ENCODE measurements around the gene WIPF2.
A peak's percentile ranks its signal among the peaks of the same experiment; 100 is the strongest.
"Not testable (repeated sequence)": the region's sequence is repeated elsewhere in the genome, so short reads cannot be mapped to it uniquely, and the experiment has no call there.

The WIPF2 gene

DNA sequence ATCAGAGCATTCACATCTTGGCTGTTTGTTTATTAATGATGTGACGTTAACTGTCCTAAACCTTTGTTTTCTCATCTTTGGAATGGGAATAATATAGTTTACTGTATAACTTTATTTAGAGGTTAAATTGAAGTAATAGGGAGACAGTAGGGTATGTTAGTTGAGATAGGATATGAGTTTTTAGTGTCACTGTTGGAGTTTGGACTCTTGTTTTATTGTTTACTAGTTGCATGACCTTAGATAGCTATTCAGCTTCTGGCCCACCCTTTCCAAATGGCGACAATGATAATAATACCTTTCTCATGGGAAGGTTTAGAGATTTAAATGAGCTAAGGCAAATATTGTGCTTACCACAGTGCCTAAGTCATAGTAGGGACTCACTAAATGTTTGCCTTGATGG is 40.4 kb downstream of the WIPF2 start:
- DNase-seq, result no peak

DNA sequence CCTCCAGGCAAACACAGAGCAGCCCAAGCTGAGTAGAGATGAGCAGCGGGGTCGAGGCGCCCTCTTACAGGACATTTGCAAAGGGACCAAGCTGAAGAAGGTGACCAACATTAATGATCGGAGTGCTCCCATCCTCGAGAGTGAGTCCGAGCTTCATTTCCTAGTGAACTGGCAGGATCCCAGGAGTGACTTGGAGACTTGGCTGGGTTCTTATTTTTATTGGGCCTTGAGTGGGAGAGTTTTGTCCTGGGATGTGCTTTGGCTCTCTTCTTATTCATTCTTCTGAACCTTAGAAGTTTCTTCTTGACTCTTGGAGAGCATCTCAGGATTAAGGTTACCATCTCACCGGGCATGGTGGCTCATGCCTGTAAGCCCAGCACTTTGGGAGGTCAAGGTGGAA is 41.4 kb downstream of the WIPF2 start:
- no peak for DNase-seq

DNA sequence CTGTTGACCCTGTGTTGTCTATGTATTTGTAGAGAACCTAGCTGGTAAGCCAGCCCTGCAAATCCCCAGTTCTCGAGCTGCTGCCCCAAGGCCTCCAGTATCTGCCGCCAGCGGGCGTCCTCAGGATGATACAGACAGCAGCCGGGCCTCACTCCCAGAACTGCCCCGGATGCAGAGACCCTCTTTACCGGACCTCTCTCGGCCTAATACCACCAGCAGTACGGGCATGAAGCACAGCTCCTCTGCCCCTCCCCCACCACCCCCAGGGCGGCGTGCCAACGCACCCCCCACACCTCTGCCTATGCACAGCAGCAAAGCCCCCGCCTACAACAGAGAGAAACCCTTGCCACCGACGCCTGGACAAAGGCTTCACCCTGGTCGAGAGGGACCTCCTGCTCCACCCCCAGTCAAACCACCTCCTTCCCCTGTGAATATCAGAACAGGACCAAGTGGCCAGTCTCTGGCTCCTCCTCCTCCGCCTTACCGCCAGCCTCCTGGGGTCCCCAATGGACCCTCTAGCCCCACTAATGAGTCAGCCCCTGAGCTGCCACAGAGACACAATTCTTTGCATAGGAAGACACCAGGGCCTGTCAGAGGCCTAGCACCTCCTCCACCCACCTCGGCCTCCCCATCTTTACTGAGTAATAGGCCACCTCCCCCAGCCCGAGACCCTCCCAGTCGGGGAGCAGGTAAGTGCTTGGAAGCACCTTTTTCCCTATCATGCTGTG is 45.5 kb downstream of the WIPF2 start:
- no peak for DNase-seq

DNA sequence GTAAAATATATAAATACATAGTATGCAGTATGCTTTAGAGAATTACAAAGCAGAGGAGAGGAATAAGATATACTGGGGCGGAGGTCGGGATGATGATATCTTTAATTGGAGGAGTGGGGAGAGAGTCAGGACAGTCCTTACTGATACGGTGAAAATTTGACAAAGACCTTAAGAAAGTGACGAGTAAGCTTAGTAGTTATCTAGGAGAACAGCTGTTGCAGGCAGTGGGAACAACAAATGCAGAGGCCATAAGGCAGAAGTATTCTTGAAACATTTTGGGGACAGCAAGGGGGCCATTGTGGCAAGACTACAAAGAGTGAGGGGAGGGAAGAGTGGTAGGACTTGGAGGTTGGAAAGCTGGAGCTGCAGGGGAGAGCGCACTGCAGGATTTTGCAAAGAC is 46.2 kb downstream of the WIPF2 start:
- no peak for DNase-seq

DNA sequence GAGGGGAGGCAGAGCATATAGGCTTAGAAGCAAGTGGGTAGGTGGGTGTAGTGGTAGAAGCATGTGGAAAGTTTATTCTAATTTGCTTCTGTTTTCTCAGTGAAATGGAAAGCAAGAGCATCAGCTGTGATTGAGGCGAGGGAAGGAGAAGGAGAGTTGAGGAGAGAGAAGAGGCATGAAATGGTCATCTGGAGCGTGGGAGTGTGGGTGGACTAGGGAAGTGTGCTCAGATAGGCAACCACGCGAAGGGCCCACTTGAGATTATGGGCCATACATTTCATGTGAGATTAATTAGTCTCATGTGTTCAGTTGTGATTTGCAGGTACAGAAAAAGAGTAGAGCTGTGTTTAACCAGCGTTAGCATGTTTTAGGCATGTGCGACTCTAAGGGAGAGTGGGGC is 47.8 kb downstream of the WIPF2 start:
- no peak for DNase-seq

DNA sequence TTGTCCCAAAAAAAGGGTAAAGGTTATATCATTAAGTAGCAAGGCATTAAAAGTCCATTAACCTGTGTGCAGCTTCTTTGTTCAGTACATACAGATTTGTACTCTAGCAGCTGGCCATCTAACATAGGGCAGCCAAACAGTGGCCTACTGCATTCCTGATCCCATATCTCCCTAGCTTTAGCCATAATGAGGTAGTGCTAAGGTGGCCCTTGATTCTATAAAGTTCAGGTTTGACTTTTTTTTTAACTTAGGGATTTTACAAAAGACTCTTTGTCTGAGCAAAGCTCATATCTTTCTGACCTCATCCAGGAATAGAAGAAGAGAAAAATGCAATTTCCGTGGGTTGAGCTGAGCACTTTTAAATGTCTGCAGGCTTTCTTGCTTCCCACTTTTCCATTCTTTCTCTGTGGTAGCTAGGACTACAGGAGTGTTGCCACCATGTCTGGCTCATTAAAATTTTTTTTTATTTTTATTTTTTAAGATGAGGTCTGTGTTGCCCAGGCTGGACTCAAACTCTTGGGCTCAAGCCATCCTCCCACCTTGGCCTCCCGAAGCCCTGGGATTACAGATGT is 49.1 kb downstream of the WIPF2 start:
- no peak for DNase-seq

DNA sequence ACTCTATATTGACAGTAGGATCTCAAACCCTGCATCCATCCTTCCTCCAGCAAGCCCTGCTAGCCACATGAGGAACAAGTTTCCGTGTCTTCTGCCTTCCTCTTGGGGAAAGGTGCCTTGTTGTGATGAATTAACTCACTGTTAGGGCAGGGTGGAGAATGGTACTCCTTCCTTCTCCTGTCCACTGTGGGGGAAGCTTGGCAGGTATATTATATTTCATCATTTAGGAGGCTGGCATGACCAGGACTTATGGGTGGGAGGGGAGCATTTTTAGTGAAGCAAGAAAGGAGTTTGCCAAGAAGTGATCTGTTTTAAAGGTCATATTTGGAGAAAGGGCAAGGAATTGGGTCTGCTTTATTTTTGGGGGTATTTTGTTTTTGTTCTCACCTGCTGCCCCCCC is 59.3 kb downstream of the WIPF2 start:
- DNase-seq, result no peak

DNA sequence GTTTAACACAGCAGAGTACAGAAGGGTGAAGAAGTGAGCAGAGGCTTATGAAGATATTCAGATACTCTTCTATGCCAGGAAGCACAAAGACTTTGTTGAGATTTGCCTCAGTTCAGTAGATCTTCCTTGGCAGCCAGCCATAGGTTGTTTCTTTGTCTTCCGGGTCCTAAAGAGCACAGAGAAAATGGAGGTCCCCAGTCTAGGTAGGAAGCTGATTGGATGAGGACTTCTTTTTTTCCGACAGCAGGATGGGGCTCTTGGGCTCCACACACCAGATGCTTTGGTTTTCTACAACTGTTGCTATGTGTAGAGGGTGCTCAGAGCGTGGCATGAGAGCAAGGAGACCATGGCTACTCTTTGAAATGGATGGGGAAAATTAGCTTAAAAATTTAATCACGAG is 60.3 kb downstream of the WIPF2 start:
- no peak for DNase-seq

DNA sequence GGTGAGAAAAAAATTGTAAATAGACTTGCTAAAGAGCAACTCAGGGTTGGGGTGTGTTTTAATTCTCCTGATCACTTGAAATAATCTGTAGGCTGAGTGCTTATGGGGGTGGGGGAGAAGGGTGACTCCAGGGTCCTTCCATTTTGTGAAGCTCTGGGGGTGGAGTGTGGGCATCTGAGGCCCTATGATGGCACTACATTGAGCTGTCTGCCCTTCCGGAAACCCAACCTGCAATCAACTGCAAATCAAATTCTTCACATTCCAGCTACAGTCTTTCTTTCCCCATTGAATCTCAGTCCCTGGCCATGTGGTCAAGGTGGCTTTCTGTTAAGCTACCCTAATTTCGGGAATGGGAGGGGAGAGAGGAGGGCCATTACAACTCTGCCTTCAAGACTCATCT is 62.6 kb downstream of the WIPF2 start:
- no peak for DNase-seq

DNA sequence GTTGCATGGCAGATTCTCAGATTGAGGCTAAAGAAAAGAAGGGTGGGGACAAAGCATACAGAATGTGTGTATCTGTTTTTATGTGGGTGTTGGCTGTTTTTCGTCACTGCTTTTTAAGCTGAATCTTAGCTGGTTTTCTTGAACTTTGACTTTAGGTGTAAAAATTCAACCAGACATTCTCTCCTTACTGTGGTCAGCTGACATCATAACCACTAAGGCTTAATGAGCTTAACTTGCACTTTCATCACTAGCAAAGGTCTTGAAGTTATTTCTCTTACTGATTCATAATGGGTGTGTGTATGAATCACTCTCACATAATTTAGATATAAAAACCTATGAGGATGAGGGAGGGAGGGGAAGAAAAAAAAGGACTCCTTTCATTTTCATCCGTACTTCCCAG is 64.6 kb downstream of the WIPF2 start:
- DNase-seq, result no peak

DNA sequence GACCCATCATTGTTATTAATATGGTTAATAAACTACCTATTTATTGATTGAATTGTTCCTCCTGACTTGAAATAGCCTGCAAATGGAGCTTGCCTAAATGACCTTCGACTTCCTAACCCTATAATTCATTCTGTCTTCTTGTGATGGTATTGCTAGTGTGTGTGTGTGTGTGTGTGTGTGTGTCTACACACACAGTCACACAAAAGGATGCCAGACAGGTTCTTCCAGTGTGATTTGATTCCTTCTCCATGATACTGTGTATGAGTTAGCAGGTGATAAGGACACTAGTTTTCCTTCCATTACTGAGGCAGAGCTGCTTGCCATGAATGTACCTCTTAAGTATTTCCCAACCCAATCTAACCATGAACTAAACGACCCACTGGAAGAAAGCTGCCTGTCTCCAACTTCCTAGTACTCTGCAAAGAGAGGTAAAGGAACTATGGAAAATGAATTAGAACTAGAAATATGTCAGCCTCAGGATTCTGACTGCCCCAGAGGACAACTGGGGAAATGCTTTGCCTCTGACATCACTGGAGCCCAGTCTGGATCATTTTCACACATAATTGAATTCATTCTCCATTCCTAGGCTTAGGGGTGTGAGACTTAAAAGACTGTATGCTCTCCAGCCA is 65.1 kb downstream of the WIPF2 start:
- DNase-seq, result peak; percentile 1

DNA sequence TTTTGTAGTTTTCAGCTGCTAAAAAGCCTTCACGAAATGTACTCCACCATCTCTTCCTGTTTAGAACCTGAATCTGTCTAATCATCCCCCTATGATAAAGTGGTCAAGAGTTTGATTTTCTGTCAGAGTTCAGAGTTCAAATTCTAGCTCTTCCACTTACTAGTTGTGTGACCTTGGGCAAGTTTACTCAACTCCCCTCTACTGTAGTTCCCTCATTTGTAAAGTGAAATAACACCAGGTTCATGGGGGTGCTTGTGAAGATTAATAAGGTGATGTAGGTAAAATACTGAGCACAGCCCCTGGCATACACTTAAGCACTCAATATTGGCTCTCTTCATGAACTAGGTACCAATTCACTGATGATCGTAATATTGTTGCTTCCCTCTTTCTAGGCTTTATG is 67.4 kb downstream of the WIPF2 start:
- no peak for DNase-seq

DNA sequence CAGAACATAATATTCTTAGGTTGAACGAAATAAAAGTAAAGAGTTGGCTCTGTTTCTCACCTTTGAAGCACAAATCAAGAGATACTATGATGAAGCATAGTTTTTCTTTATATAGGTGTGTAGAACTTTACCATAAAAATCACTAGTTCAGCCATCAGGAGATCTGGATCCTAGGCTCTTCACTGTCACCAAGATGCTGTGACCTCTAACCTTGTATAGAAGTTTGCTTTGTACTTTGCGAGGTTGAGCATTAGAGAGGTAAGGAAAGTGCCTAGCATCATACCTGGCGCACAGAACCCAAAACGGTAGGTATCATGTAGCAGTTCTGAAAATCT is 68.0 kb downstream of the WIPF2 start:
- DNase-seq, result no peak

DNA sequence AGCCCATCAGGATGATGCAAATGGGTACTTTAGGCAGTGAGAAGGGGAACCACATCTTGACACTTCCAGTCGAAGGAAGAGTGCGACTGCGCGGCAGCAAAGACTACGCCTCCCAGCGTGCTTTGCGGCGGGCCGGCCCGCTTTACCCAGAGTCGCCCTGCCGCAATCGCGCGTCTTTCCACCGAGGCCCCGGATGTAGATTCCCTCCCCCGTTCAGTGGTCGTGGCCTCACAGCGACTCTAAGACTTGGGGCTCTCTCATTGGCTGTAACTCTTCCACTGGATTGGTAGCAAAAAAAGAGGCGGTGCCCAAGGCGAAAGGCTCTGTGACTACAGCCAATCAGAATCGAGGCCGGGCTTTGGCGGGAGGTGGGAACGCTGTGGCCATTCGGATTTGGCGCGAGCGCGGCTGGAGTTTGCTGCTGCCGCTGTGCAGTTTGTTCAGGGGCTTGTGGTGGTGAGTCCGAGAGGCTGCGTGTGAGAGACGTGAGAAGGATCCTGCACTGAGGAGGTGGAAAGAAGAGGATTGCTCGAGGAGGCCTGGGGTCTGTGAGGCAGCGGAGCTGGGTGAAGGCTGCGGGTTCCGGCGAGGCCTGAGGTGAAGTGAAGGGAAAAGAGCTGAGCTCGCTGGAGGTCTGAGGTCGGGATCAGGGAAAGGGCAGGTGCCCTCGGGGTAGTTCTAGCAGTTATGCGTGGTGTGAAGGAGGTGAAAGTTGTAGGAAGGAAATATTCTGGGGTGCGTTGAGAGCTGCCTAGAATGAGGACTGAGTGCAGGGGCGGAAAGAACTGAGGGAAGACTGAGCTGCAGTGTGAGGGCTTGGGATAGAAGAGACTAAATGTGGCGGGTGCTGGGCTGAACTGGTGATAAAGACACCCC is 68.6 kb downstream of the WIPF2 start, which contains the start of gene CDC6:
CDC6 (plus strand) TSS at position 386 of the 876 bp plus-strand sequence. CDS start 1,542 bp downstream, outside the sequence.
- DNase-seq, result peak; percentile 99

DNA sequence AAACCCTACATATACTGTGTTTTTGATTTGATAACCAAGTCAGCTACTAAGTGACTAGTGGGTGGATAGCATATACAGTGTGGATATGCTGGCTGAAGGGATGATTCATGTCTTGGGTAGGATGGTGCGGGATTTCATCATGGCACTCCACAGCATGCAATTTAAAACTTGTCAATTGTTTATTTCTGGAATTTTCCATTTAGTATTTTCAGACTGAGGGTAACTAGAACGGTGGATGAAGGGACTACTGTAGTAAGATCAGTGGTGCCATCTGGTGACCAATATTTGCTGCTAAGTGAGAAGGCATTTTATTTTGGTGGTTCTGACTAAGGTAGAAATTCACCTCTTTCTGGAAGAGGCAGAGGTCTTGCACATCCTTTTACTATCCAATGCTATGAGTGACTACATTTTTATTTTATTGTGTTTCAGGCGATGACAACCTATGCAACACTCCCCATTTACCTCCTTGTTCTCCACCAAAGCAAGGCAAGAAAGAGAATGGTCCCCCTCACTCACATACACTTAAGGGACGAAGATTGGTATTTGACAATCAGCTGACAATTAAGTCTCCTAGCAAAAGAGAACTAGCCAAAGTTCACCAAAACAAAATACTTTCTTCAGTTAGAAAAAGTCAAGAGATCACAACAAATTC is 71.7 kb downstream of the WIPF2 start:
- DNase-seq, result peak; percentile 24

DNA sequence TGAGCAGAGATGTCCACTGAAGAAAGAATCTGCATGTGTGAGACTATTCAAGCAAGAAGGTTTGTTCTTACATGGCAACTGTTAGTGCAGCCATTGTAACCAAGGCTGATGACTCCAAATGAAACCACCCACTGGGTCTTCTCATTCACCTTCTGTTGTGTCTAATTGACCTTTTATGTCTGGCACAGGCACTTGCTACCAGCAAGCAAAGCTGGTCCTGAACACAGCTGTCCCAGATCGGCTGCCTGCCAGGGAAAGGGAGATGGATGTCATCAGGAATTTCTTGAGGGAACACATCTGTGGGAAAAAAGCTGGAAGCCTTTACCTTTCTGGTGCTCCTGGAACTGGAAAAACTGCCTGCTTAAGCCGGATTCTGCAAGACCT is 72.2 kb downstream of the WIPF2 start:
- no peak for DNase-seq

DNA sequence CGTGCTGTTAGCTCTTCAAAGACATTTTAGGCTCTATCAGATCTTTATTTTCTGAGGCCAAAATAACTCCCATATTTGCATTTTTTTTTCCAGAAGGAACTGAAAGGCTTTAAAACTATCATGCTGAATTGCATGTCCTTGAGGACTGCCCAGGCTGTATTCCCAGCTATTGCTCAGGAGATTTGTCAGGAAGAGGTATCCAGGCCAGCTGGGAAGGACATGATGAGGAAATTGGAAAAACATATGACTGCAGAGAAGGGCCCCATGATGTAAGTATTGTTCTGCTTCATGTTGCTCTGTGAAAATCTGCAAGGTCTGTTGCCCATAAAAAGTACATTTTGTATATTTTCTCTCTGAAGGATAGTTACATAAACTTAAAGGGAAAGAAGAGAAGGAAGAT is 74.3 kb downstream of the WIPF2 start:
- DNase-seq, result no peak

DNA sequence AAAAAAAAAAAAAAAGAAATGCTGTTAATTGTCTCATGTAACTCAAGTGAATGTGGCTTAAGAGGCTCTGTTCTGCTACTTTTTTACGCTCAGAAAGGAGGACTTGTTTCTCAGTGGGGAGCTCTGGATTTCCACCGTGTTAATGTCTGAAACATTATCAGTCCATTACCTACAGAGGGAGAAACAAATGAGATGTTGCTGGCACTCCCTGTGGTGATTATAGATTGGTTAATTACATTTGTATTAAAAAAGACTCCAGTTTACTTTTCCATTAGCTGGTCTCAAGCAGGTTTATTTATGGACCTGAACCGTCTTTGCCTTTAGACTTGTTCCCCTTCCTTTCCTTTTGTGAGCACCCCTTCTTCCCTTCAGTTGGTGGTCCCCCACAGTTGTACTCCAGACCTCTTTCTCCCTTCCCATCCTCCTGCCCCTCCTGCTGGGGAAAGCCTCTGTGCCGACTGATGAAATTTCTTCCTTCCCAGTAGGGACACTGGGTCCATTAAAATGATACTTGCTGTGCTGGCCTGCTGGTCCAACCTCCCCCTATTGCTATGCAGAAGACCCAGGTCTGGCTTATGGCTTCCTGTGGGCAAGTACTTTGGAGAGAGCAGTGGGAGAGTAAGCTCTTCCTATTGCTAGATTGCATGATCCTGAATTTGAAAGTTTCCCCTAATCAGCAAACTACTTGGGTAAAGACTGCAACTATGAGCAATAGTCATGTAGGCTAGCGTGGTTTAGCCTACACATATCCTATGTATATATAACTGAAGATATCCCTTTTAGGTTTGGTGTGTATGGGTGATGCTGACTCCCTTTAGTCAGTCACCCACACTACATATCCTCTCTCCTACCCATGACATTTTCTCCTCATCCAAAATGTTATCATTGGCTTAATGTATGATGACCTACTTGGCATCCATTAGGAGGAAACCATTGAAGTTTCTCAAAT is 76.7 kb downstream of the WIPF2 start:
- no peak for DNase-seq

DNA sequence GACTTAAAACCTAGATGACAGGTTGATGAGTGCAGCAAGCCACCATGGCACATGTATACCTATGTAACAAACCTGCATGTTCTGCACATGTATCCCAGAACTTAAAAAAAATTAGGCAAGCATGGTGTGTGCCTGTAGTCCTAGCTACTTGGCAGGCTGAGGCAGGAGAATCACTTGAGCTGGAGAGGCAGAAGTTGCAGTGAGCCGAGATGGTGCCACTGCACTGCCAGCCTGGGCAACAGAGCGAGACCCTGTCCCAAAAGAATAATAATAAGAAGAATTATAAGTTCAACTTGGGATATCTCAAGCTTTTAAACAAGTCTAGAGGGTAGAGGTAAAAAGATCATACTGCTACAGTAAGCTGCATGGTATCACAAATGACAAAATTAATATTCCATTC is 78.4 kb downstream of the WIPF2 start:
- DNase-seq, result no peak

DNA sequence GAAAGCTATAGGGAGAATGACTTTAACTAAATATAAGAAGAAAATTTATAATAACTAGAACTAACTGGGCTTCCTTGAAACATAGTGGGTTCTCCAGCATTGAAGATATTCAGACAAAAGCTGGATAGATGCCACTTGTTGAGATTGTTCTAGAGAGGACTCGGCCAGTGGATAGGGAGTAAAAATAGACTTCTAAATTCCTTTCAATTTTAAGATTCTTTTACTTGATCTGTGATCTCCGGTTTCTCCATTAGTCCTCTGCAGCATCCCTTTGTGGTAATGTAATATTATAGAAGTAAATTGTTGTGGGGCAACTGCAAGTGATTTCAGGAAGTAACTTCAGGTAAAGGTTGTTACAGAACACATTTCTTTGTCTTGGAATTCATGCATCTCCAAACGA is 79.6 kb downstream of the WIPF2 start:
- DNase-seq, result no peak

DNA sequence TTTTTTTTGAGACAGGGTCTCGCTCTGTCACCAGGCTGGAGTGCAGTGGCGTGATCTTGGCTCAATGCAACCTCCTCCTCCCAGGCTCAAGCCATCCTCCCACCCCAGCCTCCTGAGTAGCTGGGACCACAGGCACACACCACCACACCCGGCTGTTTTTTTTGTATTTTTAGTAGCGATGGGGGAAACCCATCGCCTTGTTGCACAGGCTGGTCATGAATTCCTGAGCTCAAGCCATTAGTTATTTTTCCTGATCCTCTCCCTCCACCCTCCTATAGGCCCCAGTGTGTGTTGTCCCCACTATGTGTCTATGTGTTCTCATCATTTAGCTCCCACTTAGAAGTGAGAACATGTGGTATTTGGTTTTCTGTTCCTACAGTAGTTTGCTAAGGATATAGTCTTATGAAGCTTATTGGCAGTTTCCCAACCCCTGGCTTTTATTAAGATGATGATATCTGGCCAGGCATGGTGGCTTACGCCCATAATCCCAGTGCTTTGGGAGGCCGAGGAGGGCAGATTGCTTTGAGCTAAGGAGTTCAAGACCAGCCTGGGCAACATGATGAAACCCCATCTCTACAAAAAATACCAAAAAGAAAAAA is 80.2 kb downstream of the WIPF2 start:
- DNase-seq, result not testable (repeated sequence)

DNA sequence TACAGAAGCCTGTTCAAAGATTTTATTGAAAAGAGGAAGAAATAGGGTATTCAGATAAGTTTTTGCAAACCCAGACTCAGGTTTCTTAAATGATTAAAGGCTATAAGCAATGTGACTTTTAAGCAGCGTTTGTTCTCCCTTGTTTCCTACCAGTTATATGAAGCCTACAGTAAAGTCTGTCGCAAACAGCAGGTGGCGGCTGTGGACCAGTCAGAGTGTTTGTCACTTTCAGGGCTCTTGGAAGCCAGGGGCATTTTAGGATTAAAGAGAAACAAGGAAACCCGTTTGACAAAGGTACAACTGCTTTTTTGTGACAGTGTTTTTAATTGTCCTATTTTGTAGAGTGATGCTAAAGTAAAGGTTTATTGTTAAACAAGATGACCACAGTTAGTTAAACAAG is 82.2 kb downstream of the WIPF2 start:
- no peak for DNase-seq

Data from NCI-H748 treated with DMSO at 0.1 percent for 48 hours (cell line).